Fibroblast of peridontal ligament (primary cell): ENCODE data around the gene SLC38A2.
A peak's percentile ranks its signal among the peaks of the same experiment; 100 is the strongest.

Experiments
- DNase-seq: peaks from one replicate; pipeline ENCODE4 v3.0.0-alpha.2; 2010; ENCODE audit errors: extremely low read depth

Gene SLC38A2

GRCh38 chr12:46395388-46395787 lies 22.8 kb upstream of the SLC38A2 start:
- DNase-seq = peak; percentile 41

GRCh38 chr12:46391630-46392029 lies 19.1 kb upstream of the SLC38A2 start:
- peak; percentile 99 for DNase-seq

GRCh38 chr12:46390881-46391280 lies 18.3 kb upstream of the SLC38A2 start:
- no peak for DNase-seq

- no peak for DNase-seq
Observed at GRCh38 chr12:46390304-46390703, 17.7 kb upstream of the SLC38A2 start.

- peak; percentile 97 for DNase-seq
Observed at GRCh38 chr12:46389031-46389616, 16.6 kb upstream of the SLC38A2 start.

GRCh38 chr12:46388427-46389021 lies 16.0 kb upstream of the SLC38A2 start:
- DNase-seq = no peak

GRCh38 chr12:46387670-46388069 lies 15.1 kb upstream of the SLC38A2 start:
- no peak for DNase-seq

GRCh38 chr12:46386877-46387629 lies 14.5 kb upstream of the SLC38A2 start:
- peak; percentile 80 for DNase-seq

GRCh38 chr12:46386360-46386867 lies 13.8 kb upstream of the SLC38A2 start:
- peak; percentile 99 for DNase-seq

GRCh38 chr12:46385438-46385837 lies 12.9 kb upstream of the SLC38A2 start:
- DNase-seq = no peak

- no peak for DNase-seq
Observed at GRCh38 chr12:46384451-46385309, 12.1 kb upstream of the SLC38A2 start.

GRCh38 chr12:46383654-46384450 lies 11.3 kb upstream of the SLC38A2 start:
- DNase-seq = peak; percentile 97

GRCh38 chr12:46382964-46383653 lies 10.5 kb upstream of the SLC38A2 start:
- peak; percentile 95 for DNase-seq

- no peak for DNase-seq
Observed at GRCh38 chr12:46382408-46382963, 9.9 kb upstream of the SLC38A2 start.

GRCh38 chr12:46380881-46381280 lies 8.3 kb upstream of the SLC38A2 start:
- no peak for DNase-seq

- no peak for DNase-seq
Observed at GRCh38 chr12:46380022-46380796, 7.6 kb upstream of the SLC38A2 start.

- no peak for DNase-seq
Observed at GRCh38 chr12:46379352-46379751, 6.8 kb upstream of the SLC38A2 start.

- DNase-seq = no peak
Observed at GRCh38 chr12:46378530-46378929, 6.0 kb upstream of the SLC38A2 start.

GRCh38 chr12:46377678-46378077 lies 5.1 kb upstream of the SLC38A2 start:
- no peak for DNase-seq
